DOHH2 (cell line): Measurements from ENCODE around the gene HTR4.

Experiments used
- H3F3A ChIP-seq: fragments of 200-600 bp; sonication (generic), shearing (Covaris generic); 2 replicates; pipeline ENCODE4 v1.6.0; 2016; ENCODE audit warnings: antibody characterized with exemption, mild to moderate bottlenecking; ENCODE audit not compliant: control insufficient read depth, insufficient read depth
- H3K27ac ChIP-seq: fragments of 200-600 bp; sonication (generic); 2 replicates; pipeline ENCODE4 v1.5.1; 2014; ENCODE audit warnings: low read depth, mild to moderate bottlenecking, low read length, moderate library complexity
- H3K27me3 ChIP-seq: fragments of 200-600 bp; sonication (generic); 2 replicates; pipeline ENCODE4 v1.6.1; 2014; ENCODE audit warnings: mild to moderate bottlenecking, low read length, mixed read lengths; ENCODE audit not compliant: control insufficient read depth
- H3K36me3 ChIP-seq: fragments of 200-600 bp; sonication (generic); 2 replicates; pipeline ENCODE4 v1.6.1; 2014; ENCODE audit warnings: mild to moderate bottlenecking, low read length, moderate library complexity, mixed read lengths; ENCODE audit not compliant: control insufficient read depth
- H3K4me1 ChIP-seq: fragments of 200-600 bp; sonication (generic); 2 replicates; pipeline ENCODE4 v1.6.1; 2014; ENCODE audit warnings: mild to moderate bottlenecking, low read length, mixed read lengths; ENCODE audit not compliant: control insufficient read depth
- H3K4me2 ChIP-seq: fragments of 200-600 bp; sonication (generic); 2 replicates; pipeline ENCODE4 v1.6.0; 2014; ENCODE audit warnings: mild to moderate bottlenecking, low read length, moderate library complexity
- H3K4me3 ChIP-seq: fragments of 200-600 bp; sonication (generic); 2 replicates; pipeline ENCODE4 v1.5.1; 2014; ENCODE audit warnings: mild to moderate bottlenecking, low read length, mixed read lengths
- H3K79me2 ChIP-seq: fragments of 200-600 bp; sonication (generic); 2 replicates; pipeline ENCODE4 v1.6.1; 2014; ENCODE audit warnings: mild to moderate bottlenecking, low read length, mixed read lengths; ENCODE audit not compliant: control insufficient read depth
- H3K9me2 ChIP-seq: fragments of 200-600 bp; sonication (generic); replicated peaks from 2 replicates; pipeline ENCODE4 v1.6.1; 2014; ENCODE audit warnings: mild to moderate bottlenecking, low read length, mixed read lengths; ENCODE audit not compliant: control insufficient read depth
- H3K9me3 ChIP-seq: fragments of 200-600 bp; sonication (generic); 2 replicates; pipeline ENCODE4 v1.6.1; 2014; ENCODE audit warnings: antibody characterized with exemption, low read length, mixed read lengths; ENCODE audit not compliant: control insufficient read depth, insufficient read depth
- H4K20me1 ChIP-seq: fragments of 200-600 bp; sonication (generic); 2 replicates; pipeline ENCODE4 v1.6.0; 2014; ENCODE audit warnings: low read depth, mild to moderate bottlenecking, antibody characterized with exemption, low read length, moderate library complexity; ENCODE audit not compliant: control insufficient read depth, insufficient read depth
- CTCF ChIP-seq: fragments of 200-600 bp; sonication (generic); IDR thresholded peaks from one replicate; pipeline ENCODE4 v1.5.1; 2014; ENCODE audit warnings: antibody characterized with exemption, mild to moderate bottlenecking, low read depth, low read length; ENCODE audit not compliant: poor library complexity, severe bottlenecking
- EZH2phosphoT487 ChIP-seq: fragments of 200-600 bp; sonication (generic); IDR thresholded peaks from 2 replicates; pipeline ENCODE4 v1.6.1; 2017; ENCODE audit warnings: borderline replicate concordance, mild to moderate bottlenecking, antibody characterized with exemption, low read length, moderate library complexity, mixed read lengths

The HTR4 gene

DNA sequence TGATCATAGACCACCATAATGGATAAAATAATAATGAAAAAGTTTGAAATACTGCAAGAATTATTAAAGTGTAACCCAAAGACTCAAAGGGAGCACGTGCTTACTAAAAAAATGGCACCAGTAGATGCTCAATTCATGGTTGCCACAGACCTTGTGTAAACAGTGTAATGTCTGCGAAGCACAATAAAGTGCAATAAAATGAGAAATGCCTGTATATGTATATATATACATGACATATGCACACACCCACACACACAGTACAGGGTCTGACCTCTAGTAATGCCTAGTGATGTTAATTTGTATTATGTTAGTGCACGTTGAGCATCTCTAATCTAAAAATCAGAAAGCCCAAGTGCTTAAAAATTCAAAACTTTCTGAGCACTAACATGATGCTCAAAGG lies 218.3 kb downstream of the HTR4 start:
- H3K4me2 ChIP-seq: no peak overlapping the region
- no peaks in the 10 kb centered on the region for H3K9me2 ChIP-seq
- no peak overlapping the region for H3K4me3 ChIP-seq
- H3K4me1 ChIP-seq: no peaks in the 10 kb centered on the region
- no peaks in the 10 kb centered on the region for H3K9me3 ChIP-seq
- TF ChIP-seq EZH2phosphoT487: no peak
- no peaks in the 10 kb centered on the region for H3K27me3 ChIP-seq
- no peaks in the 10 kb centered on the region for H3F3A ChIP-seq
- no peaks in the 10 kb centered on the region for H3K79me2 ChIP-seq
- H4K20me1 ChIP-seq: no peaks in the 10 kb centered on the region
- H3K27ac ChIP-seq: no peak overlapping the region
- H3K36me3 ChIP-seq: peaks cover 75% of the 10 kb centered on the region

GRCh38 chr5:148433826-148434225 lies 220.5 kb downstream of the HTR4 start:
- H3K9me2 ChIP-seq: no peaks in the 10 kb centered on the region
- H3K79me2 ChIP-seq: no peaks in the 10 kb centered on the region
- no peaks in the 10 kb centered on the region for H3K9me3 ChIP-seq
- TF ChIP-seq EZH2phosphoT487 (no peak), CTCF (no peak)
- H3F3A ChIP-seq: no peaks in the 10 kb centered on the region
- no peak overlapping the region for H3K4me2 ChIP-seq
- no peaks in the 10 kb centered on the region for H3K4me1 ChIP-seq
- no peaks in the 10 kb centered on the region for H4K20me1 ChIP-seq
- H3K27ac ChIP-seq: no peak overlapping the region
- H3K36me3 ChIP-seq: peaks cover 64% of the 10 kb centered on the region
- no peak overlapping the region for H3K4me3 ChIP-seq
- H3K27me3 ChIP-seq: no peaks in the 10 kb centered on the region
